ENCODE results near the gene PLXND1. TPM values are rescaled to one million over a fixed set of nuclear protein-coding genes. Genes with fewer than 3 reads are reported as not detected.

The PLXND1 gene
- total and polyA plus RNA-seq, 5 experiments from 2014 or later: 0.25 to 11.3 (median 1.2) TPM

DNA sequence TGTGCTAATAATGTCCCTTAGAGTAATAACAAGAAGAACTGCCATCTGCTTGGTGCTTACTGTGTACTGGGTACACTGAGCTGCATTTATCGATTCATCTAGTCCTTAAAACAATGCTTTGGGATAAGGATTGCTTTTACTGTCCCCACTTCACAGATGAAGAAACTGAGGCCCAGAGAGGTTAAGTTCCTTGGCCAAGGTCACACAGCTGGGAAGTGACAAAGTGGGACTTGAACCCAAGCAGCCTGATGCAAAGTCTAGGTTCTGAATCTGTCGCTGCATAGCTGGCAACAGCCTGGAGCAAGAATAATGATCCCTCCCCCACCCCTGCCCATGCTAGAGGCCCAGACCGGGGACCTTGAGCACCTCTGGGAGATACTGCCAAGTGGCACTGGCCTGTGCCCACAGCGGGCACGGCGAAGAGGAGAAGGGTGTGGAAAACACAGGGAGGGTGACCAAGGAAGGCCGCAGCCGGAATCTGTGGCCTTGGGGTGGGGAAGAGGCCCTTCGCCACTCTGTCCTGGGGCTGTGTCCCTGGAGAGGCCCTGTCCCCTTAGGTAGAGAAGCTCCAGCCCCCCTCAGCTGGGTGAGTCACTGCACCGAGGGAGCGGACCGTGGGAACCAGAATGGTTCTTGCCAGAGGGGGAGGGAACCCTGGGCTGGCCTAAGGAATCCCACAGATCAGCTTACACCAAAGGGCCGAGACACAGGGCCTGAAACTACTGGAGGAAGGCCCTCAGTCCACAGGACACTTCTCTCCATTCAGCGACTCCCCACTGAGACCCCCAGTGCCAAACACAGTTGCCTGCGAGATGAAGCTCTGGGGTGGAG lies 3.5 kb downstream of the PLXND1 start:
- Mint-ChIP-seq H3K4me1 (peaks cover 11 to 50% (median 17%) of the 10 kb centered on the region in 4 donors), H3K27me3 (peaks cover 7 to 40% (median 14%) of the 10 kb centered on the region in 5 donors), H3K9me3 (no peaks in the 10 kb centered on the region), H3K4me3 (peak overlapping the region in 1 of 10 donors; percentile 71), H3K36me3 (no peaks in the 10 kb centered on the region), H3K27ac (peak overlapping the region in 3 of 10 donors; percentile 0 to 57 (median 22))
- ATAC-seq: no peak
- POLR2A ChIA-PET: interaction anchor here (3.3 kb wide), 1 partner anchor 26 kb away, joined by 24 read pairs; no protein-coding TSS in a partner anchor
- DNase-seq: no peak

DNA sequence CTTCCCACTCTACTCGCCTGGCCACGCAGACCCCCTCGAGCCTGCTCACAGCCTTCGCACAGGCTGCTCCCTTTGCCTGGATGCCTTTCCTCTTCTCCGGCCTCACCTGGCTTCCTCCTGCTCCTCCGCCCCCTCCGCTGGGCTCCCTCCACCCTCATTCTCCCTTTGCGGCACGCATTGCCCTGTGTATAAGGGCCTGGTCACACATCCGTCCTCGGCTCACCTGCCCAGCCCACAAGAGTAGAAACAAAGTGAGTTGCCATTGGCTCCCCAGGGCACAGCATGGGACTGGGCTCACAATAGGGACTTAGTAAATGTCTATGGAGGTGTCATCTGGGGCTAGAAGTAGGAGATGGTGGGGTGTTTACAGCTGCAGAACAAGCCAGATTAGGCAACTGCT lies 4.2 kb downstream of the PLXND1 start:
- Mint-ChIP-seq H3K36me3 (no peaks in the 10 kb centered on the region), H3K9me3 (no peaks in the 10 kb centered on the region), H3K4me1 (peaks cover 10 to 49% (median 15%) of the 10 kb centered on the region in 4 donors), H3K27me3 (peaks cover 7 to 41% (median 14%) of the 10 kb centered on the region in 5 donors), H3K4me3 (peak overlapping the region in 1 of 10 donors; percentile 11), H3K27ac (peak overlapping the region in 3 of 10 donors; percentile 0 to 57 (median 22))
- POLR2A ChIA-PET: no interaction called here
- ATAC-seq: no peak
- DNase-seq: no peak

DNA sequence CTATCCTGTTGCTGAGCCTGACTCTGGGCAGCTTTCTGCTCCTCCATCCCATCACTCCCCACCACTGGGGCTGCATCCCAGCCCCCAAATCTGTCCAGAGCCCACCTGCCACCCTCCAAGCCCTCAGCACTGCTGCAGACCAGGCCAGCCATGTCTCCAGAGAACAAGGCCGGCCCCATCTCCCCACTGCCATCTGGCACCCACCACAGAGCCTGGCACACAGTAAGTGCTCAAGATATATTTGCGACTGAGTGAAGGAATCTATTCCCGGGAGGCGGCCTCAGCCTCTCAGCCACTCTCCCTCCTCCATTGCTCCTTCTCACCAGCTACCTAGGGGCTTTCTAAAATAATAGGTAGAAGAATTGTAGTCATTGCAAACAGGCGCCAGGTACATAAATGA lies 4.8 kb downstream of the PLXND1 start:
- POLR2A ChIA-PET: no interaction called here
- DNase-seq: no peak
- no peak for ATAC-seq
- Mint-ChIP-seq H3K9me3 (no peaks in the 10 kb centered on the region), H3K27me3 (peaks cover 7 to 35% (median 14%) of the 10 kb centered on the region in 5 donors), H3K4me3 (no peak overlapping the region), H3K36me3 (no peaks in the 10 kb centered on the region), H3K27ac (peak overlapping the region in 1 of 10 donors; percentile 48), H3K4me1 (peaks cover 6 to 47% (median 11%) of the 10 kb centered on the region in 4 donors)

DNA sequence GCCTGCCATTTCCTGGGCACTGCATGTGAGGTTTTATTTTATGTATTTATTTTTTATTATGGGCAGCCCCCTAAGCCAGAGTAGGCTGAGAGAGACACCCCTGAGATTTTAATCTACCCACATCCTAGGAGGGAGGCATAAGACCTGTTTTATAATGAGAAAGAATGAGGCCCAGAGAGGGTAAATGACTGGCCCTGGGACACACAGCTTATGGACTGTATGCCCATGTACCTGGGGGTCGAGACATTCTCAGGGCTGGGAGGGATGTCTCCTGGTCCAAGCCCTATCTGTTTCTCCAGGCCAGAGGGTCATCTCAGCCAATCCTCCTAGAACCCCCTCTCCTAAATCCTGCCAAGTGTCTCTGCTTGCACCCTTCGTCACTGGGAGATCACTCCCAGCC lies 6.1 kb downstream of the PLXND1 start:
- no peak for DNase-seq
- H3K4me3 Mint-ChIP-seq: peak overlapping the region in 1 of 10 donors; percentile 19
- ATAC-seq: no peak
- peaks cover 5 to 29% (median 11%) of the 10 kb centered on the region in 5 donors for H3K27me3 Mint-ChIP-seq
- H3K27ac Mint-ChIP-seq: peak overlapping the region in 1 of 10 donors; percentile 51
- H3K9me3 Mint-ChIP-seq: no peaks in the 10 kb centered on the region
- POLR2A ChIA-PET: interaction anchor here (1.1 to 1.3 kb wide), 2 partner anchors 23 to 48 kb away, joined by 3 to 4 read pairs; no protein-coding TSS in a partner anchor
- H3K36me3 Mint-ChIP-seq: no peaks in the 10 kb centered on the region
- H3K4me1 Mint-ChIP-seq: peaks cover 1 to 51% (median 8%) of the 10 kb centered on the region in 4 donors

DNA sequence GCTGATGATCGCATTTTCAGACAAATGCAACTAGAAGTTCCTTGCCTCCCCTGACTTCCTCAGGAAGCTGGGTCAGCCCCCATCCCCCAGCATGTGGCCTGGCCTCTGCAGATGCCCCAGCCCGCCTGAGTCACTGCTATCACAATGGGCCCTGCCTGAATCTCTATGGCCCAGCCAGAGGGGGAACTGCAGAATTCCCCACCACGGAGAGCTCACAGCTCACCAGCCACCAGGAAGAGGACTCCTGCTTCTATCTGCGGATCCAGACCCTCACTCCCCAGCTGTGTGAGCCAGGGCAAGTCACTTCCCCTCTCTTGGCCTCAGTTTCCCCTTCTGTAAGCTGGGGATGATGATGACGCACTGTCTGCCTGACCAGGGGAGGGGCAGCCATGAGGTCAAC lies 6.9 kb downstream of the PLXND1 start:
- Mint-ChIP-seq H3K36me3 (no peaks in the 10 kb centered on the region), H3K9me3 (no peaks in the 10 kb centered on the region), H3K4me3 (no peak overlapping the region), H3K27ac (no peak overlapping the region), H3K27me3 (peaks cover 3 to 25% (median 10%) of the 10 kb centered on the region in 5 donors), H3K4me1 (peaks cover 7 to 57% (median 9%) of the 10 kb centered on the region in 4 donors)
- no peak for ATAC-seq
- DNase-seq: no peak
- POLR2A ChIA-PET: interaction anchor here (0.6 to 1.3 kb wide), 4 partner anchors 9 to 120 kb away, joined by 3 to 4 read pairs (median 4); no protein-coding TSS in a partner anchor

DNA sequence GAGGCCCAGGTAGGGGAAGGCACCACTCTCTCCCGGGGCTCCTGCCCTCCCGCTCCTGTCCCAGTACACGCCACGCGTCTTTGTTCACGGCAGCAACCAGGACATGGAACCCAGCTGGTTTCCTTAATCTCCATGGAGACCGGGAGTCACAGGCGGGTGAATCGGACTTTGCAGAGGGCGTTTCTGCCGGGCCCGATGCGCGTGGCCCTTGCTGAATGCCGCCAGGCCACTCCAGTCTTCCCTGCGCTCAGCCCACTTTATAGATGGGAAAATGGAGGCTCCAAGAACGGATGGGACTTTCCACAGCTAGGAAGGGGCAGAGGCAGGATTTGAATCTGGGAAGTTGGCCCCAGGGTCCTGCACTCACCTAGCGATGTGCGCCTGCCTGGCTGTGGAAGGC lies 7.4 kb downstream of the PLXND1 start:
- H3K9me3 Mint-ChIP-seq: no peaks in the 10 kb centered on the region
- H3K27me3 Mint-ChIP-seq: peaks cover 2 to 19% (median 6%) of the 10 kb centered on the region in 5 donors
- H3K36me3 Mint-ChIP-seq: no peaks in the 10 kb centered on the region
- ATAC-seq (no peak), DNase-seq (no peak)
- no peak overlapping the region for H3K27ac Mint-ChIP-seq
- no peak overlapping the region for H3K4me3 Mint-ChIP-seq
- peaks cover 9 to 57% (median 13%) of the 10 kb centered on the region in 4 donors for H3K4me1 Mint-ChIP-seq
- POLR2A ChIA-PET: interaction anchor here (0.6 to 1.3 kb wide), 5 partner anchors 9 to 120 kb away, joined by 3 to 4 read pairs (median 4); no protein-coding TSS in a partner anchor

DNA sequence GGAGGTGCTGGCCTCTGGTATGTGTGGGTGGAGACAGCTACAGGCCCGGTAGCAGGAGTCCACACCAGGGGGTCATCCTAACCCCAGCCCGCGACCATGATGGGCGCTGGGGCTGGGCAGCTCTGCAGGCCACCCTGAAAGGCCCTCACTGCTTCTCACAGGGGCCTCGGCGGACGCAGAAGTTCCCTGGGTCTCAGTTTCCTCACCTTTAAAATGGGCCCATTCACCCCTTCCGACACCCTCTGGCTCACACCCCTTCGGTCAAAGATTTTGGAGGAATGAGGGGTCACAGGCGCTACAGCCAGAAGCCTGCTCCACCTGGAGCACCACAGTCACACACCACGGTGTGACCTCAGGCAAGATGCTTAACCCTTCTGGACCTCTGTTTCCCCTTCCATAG lies 8.0 kb downstream of the PLXND1 start:
- Mint-ChIP-seq H3K4me3 (peak overlapping the region in 1 of 10 donors; percentile 41), H3K4me1 (peaks cover 12 to 57% (median 19%) of the 10 kb centered on the region in 4 donors), H3K9me3 (no peaks in the 10 kb centered on the region), H3K27me3 (peaks cover 0 to 14% (median 6%) of the 10 kb centered on the region in 5 donors), H3K36me3 (no peaks in the 10 kb centered on the region), H3K27ac (peak overlapping the region in 2 of 10 donors; percentile 35 to 37)
- POLR2A ChIA-PET: interaction anchor here (0.6 to 1.2 kb wide), 3 partner anchors 8 to 434 kb away, joined by 3 to 4 read pairs (median 4); no protein-coding TSS in a partner anchor
- ATAC-seq (no peak), DNase-seq (no peak)

DNA sequence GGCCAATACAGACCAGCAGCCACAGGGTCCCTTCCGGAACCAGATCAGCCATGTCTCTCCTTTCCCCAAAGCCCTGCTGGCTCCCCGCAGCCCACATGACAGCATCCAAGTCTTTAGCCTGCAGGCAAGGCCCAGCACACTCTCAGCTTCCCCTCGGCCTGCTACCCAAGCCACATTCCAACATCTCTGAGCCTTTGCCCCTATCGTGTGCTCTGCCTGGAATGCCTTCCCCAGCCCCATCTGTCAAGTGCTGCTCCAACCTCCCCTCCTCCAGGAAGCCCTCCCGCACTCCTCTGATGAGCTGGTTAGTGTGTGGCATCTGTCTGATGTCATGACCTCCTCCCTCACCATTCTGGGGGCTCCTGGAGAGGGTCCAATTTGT lies 8.5 kb downstream of the PLXND1 start:
- H3K4me3 Mint-ChIP-seq: peak overlapping the region in 1 of 10 donors; percentile 41
- H3K9me3 Mint-ChIP-seq: no peaks in the 10 kb centered on the region
- peaks cover 15 to 61% (median 24%) of the 10 kb centered on the region in 4 donors for H3K4me1 Mint-ChIP-seq
- peak overlapping the region in 2 of 10 donors; percentile 37 to 63 for H3K27ac Mint-ChIP-seq
- no peak for ATAC-seq
- H3K36me3 Mint-ChIP-seq: no peaks in the 10 kb centered on the region
- DNase-seq: no peak
- peaks cover 0 to 11% (median 6%) of the 10 kb centered on the region in 5 donors for H3K27me3 Mint-ChIP-seq
- POLR2A ChIA-PET: interaction anchor here (0.6 to 1.2 kb wide), 2 partner anchors 10 to 433 kb away, joined by 4 read pairs; no protein-coding TSS in a partner anchor

DNA sequence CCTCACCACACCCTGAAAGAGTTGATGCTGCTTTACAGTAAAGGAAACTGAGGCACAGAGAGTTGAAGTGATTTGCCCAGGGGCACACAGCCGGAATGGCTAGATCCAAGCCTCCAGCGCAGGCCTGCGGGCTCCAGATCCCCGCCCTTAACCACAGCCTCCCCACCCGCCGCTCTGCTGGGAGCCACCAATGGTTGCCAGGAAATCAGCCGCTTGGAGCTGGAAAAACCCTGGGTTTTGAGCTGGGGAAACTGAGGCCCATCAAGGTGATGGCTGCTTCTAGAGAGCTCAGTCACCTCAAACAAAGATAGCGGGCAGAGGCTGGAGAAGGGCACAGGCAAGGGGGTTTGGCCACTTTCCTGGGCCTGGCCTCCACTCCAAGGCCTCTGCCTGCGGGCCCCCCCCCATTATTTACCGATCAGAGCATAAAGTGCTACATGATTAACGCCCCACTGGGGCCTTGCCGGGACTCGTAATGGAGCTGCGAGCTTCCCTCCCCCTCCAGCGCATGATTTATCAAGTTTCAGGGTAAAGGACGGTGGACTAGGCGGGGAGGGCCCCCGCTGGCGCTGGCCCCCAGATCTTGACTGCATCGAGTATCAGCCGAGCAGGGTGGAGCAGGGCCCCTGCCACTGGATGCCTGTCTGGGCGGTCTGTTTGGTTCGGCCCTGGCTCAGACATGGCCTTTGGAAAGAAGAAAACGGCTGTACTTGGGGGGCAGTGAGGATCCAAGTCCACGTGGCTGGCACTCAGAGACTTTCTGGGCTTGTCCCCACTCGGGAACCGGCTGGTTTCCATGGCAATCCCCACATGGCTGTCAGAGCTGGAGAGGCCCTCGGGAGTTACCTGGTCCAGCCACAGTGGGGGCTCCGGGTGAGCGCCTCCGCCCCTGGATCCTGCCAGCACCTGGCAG lies 9.1 kb downstream of the PLXND1 start:
- DNase-seq (no peak), ATAC-seq (no peak)
- Mint-ChIP-seq H3K27me3 (peaks cover 0 to 11% (median 6%) of the 10 kb centered on the region in 5 donors), H3K9me3 (no peaks in the 10 kb centered on the region), H3K4me1 (peaks cover 15 to 64% (median 26%) of the 10 kb centered on the region in 4 donors), H3K4me3 (no peak overlapping the region), H3K36me3 (no peaks in the 10 kb centered on the region), H3K27ac (no peak overlapping the region)
- POLR2A ChIA-PET: interaction anchor here (0.5 to 1.2 kb wide), 2 partner anchors 9 to 200 kb away, joined by 3 to 4 read pairs; no protein-coding TSS in a partner anchor

DNA sequence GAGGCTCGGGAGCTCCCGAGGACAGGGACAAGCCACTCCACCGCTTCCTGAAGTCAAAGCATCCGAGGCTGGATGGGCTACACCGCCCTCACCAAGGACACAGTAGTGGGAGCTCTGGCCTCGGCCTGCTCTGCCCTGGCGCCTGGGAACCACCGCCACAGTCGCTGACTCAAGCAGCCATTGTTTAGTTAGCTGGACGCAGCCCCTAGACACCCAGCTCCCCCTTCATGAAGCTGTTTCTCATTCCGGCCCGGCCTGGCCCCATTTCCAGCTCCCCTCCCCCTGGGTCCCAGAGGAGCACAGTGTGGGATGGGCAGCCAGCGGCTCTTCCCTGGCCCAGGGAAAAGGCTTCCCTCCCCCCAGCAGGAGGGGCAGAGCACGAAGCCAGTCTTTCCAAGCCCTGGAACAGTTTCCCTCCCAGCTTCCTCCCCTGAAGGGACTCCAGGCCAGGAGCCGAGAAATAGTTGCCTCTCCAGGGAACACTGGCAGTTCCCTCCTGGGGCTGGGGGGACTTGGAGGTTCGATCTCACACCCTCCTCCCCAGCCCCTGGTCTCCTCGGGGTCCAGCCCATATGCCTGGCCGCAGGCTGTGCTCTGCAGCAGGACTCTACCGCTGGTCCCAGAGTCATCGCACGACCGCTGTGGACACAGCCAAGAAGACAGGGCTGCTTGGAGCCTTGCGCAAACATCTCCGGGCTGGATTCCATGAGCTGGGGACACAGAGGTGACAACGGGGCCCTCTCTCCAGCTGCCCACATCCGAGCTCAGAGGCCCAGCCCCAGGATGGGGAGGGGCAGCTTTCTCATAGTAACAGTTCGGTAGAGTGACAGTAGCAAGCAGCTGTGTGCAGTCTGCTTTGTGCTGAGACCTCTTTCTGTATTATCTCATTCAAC lies 10.0 kb downstream of the PLXND1 start:
- Mint-ChIP-seq H3K27me3 (peaks cover 0 to 11% (median 5%) of the 10 kb centered on the region in 5 donors), H3K27ac (no peak overlapping the region), H3K36me3 (no peaks in the 10 kb centered on the region), H3K4me3 (no peak overlapping the region), H3K4me1 (peaks cover 17 to 65% (median 29%) of the 10 kb centered on the region in 4 donors), H3K9me3 (no peaks in the 10 kb centered on the region)
- POLR2A ChIA-PET: interaction anchor here (1.2 to 1.5 kb wide), 2 partner anchors 20 to 21 kb away, joined by 3 to 10 read pairs; no protein-coding TSS in a partner anchor
- ATAC-seq (no peak), DNase-seq (no peak)

DNA sequence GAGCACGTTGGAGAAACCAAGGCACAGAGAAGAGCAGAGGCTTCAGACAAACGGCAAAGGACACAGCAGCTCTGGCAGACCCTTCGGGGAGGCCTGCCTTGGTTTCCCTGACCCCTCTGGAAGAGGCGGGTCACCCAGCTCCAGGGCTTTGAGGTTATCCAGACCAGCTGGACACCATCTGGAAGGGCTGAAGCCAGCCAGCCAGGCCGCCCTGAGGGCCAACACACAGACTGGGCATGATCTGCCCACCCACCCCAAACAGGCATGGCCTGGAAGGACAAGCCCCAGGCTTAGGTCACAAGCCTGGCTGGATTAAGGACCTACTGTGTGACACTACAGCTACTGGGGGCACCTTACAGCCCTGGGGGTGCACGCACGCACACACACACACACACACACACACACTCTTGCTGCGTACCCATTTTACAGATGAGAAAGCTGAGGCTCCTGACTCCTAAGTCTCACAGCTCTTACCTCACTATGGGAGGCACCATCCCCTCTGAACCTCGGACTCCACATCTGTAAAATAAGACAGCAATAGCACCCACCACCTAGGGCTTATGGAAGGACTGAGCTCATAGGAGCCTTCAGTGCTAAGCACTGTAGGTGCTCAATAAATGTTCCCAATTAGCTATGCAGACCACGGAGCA lies 10.8 kb downstream of the PLXND1 start:
- Mint-ChIP-seq H3K27me3 (peaks cover 0 to 11% (median 5%) of the 10 kb centered on the region in 5 donors), H3K36me3 (no peaks in the 10 kb centered on the region), H3K4me1 (peaks cover 17 to 63% (median 29%) of the 10 kb centered on the region in 4 donors), H3K4me3 (no peak overlapping the region), H3K9me3 (no peaks in the 10 kb centered on the region), H3K27ac (peak overlapping the region in 3 of 10 donors; percentile 53 to 71 (median 56))
- no peak for ATAC-seq
- POLR2A ChIA-PET: interaction anchor here (1.2 to 1.5 kb wide), 2 partner anchors 19 to 21 kb away, joined by 3 to 10 read pairs; no protein-coding TSS in a partner anchor
- no peak for DNase-seq
